Lower lobe of right lung (tissue), 2 donors: ENCODE results near the gene ACKR3. TPM values are rescaled to one million over a fixed set of nuclear protein-coding genes. Genes with fewer than 3 reads are reported as not detected.

Experiments
- ATAC-seq, 2 donors: fragments of 200-7000 bp; cut with Tn5 transposase; one replicate each; pipeline ENCODE4 v1.9.1; 2020 to 2022; ENCODE audit warnings: mild to moderate bottlenecking in 2 of 2, moderate library complexity in 2 of 2
- DNase-seq: peaks from one replicate; pipeline ENCODE4 v3.0.0-alpha.2; 2020
- H3K27ac ChIP-seq: fragments of 200-600 bp; one replicate; pipeline ENCODE4 v1.8.0; 2022
- H3K27me3 ChIP-seq: fragments of 200-600 bp; one replicate; pipeline ENCODE4 v1.8.0; 2022; ENCODE audit warnings: low read depth
- H3K36me3 ChIP-seq: fragments of 200-600 bp; one replicate; pipeline ENCODE4 v1.8.0; 2022; ENCODE audit warnings: mild to moderate bottlenecking
- H3K4me1 ChIP-seq: fragments of 200-600 bp; one replicate; pipeline ENCODE4 v1.8.0; 2022
- H3K4me3 ChIP-seq: fragments of 200-600 bp; one replicate; pipeline ENCODE4 v1.8.0; 2022; ENCODE audit warnings: mild to moderate bottlenecking
- H3K9me3 ChIP-seq: fragments of 200-600 bp; one replicate; pipeline ENCODE4 v1.8.0; 2022
- CTCF ChIP-seq: fragments of 200-600 bp; IDR thresholded peaks from one replicate; pipeline ENCODE4 v1.8.0; 2022; ENCODE audit warnings: antibody characterized with exemption, mild to moderate bottlenecking
- intact Hi-C: fragments of 100-400 bp; cut with DNase I; formaldehyde crosslinking; loops from one replicate; pipeline ENCODE4 v1.11.0; 2022
- total RNA-seq: library from RNA; stranded (reverse); fragmentation: NEBNext Ultra II Directional; extraction: Animal tissue kit (Norgen Biotek cat#: 25700); gene quantifications from one replicate; pipeline ENCODE4 v1.2.1, GENCODE V29; 2021
- donor health status: DM: no; HTN: yes; CAD: no; lungs with severe emphysema.

ACKR3 gene
- total RNA-seq, 1 donor from 2014 or later: 12.6 TPM

GRCh38 chr2:236602678-236603077 is 33.1 kb downstream of the ACKR3 start:
- no peak overlapping the region for H3K27ac ChIP-seq
- ATAC-seq (no peak), DNase-seq (no peak)
- intact Hi-C loops: no loop called here
- H3K27me3 ChIP-seq: no peaks in the 10 kb centered on the region
- no peaks in the 10 kb centered on the region for H3K4me1 ChIP-seq
- H3K4me3 ChIP-seq: no peak overlapping the region
- no peaks in the 10 kb centered on the region for H3K36me3 ChIP-seq
- TF ChIP-seq CTCF: no peak
- H3K9me3 ChIP-seq: no peaks in the 10 kb centered on the region

- DNase-seq (no peak), ATAC-seq (no peak)
- intact Hi-C loops: no loop called here
- Histone ChIP-seq H3K27ac (no peak overlapping the region), H3K9me3 (no peaks in the 10 kb centered on the region), H3K27me3 (no peaks in the 10 kb centered on the region), H3K4me1 (no peaks in the 10 kb centered on the region), H3K4me3 (no peak overlapping the region), H3K36me3 (no peaks in the 10 kb centered on the region)
- TF ChIP-seq CTCF: no peak
These were observed 33.9 kb downstream of the ACKR3 start for GRCh38 chr2:236603361-236604015.

GRCh38 chr2:236604575-236605344 is 35.1 kb downstream of the ACKR3 start:
- intact Hi-C loops: no loop called here
- ATAC-seq (peak in 1 of 2 donors; percentile 15), DNase-seq (no peak)
- Histone ChIP-seq H3K27ac (no peak overlapping the region), H3K27me3 (no peaks in the 10 kb centered on the region), H3K9me3 (no peaks in the 10 kb centered on the region), H3K36me3 (no peaks in the 10 kb centered on the region), H3K4me3 (peak overlapping the region; percentile 17), H3K4me1 (no peaks in the 10 kb centered on the region)
- no peak for TF ChIP-seq CTCF

GRCh38 chr2:236605345-236605734 is 35.7 kb downstream of the ACKR3 start:
- no peak for DNase-seq
- no peaks in the 10 kb centered on the region for H3K9me3 ChIP-seq
- no peaks in the 10 kb centered on the region for H3K27me3 ChIP-seq
- H3K27ac ChIP-seq: no peak overlapping the region
- intact Hi-C loops: no loop called here
- no peak for TF ChIP-seq CTCF
- H3K36me3 ChIP-seq: no peaks in the 10 kb centered on the region
- peak in 1 of 2 donors; percentile 42 for ATAC-seq
- no peaks in the 10 kb centered on the region for H3K4me1 ChIP-seq
- H3K4me3 ChIP-seq: peak overlapping the region; percentile 17

GRCh38 chr2:236606023-236606422 is 36.4 kb downstream of the ACKR3 start:
- no peak overlapping the region for H3K27ac ChIP-seq
- H3K27me3 ChIP-seq: no peaks in the 10 kb centered on the region
- DNase-seq: no peak
- TF ChIP-seq CTCF: no peak
- H3K4me1 ChIP-seq: no peaks in the 10 kb centered on the region
- H3K36me3 ChIP-seq: no peaks in the 10 kb centered on the region
- intact Hi-C loops: no loop called here
- ATAC-seq: no peak
- H3K9me3 ChIP-seq: no peaks in the 10 kb centered on the region
- no peak overlapping the region for H3K4me3 ChIP-seq
